ENCODE results near the gene TLCD2.

GRCh38 chr17:1713878-1714426 lies 3.8 kb upstream of the TLCD2 start:
- no peak for TF ChIP-seq POLR2A (IDR thresholded peaks at IDR 0.05; ENCODE audit: low read depth, low read length)
- no peak for TF ChIP-seq POLR2AphosphoS5 (IDR thresholded peaks at IDR 0.05; ENCODE audit: low read depth, low read length)
- TF ChIP-seq TAF1 (IDR thresholded peaks at IDR 0.05; ENCODE audit: borderline replicate concordance, low read depth, low read length), result no peak

Measured in GM12892 (cell line).